ENCODE results near the gene OTUD6A.

DNA sequence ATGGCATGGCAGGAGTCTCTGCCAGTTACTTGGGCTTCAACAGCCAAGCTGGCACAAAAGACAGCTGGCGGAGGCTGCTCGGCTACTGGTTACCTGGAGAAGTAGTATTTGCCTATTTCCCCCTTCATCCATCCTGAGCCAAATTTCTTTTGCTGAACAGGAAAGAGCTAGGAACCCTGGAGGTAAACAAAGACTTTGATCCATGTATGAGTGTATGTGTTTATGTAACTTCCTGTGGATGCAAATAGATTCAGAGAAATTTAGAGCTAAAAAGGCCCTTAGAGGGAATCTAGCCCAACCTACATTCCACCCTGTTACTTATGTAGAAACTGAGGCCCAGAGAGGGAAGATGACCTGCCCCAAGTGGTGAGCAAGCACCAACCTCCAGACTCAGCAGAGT is 23.7 kb upstream of the OTUD6A start:
- TF ChIP-seq SNAI2 (CRISPR knock-in tag; IDR thresholded peaks at IDR 0.05) (no peak), CREB5 (CRISPR knock-in tag; IDR thresholded peaks at IDR 0.05; ENCODE audit: low read depth) (no peak), ARNTL (CRISPR knock-in tag; IDR thresholded peaks at IDR 0.05; ENCODE audit: borderline replicate concordance, low read depth) (no peak), CSRNP3 (CRISPR knock-in tag; IDR thresholded peaks at IDR 0.05) (no peak), ZNF8 (CRISPR knock-in tag; IDR thresholded peaks at IDR 0.05) (no peak), ZNF70 (CRISPR knock-in tag; IDR thresholded peaks at IDR 0.05) (no peak), ESRRG (CRISPR knock-in tag; IDR thresholded peaks at IDR 0.05) (no peak), RARB (CRISPR knock-in tag; IDR thresholded peaks at IDR 0.05) (no peak), TSHZ2 (CRISPR knock-in tag; IDR thresholded peaks at IDR 0.05) (no peak), TCF4 (CRISPR knock-in tag; IDR thresholded peaks at IDR 0.05; ENCODE audit: borderline replicate concordance) (no peak), ISL1 (CRISPR knock-in tag; IDR thresholded peaks at IDR 0.05) (no peak), ZFP3 (CRISPR knock-in tag; IDR thresholded peaks at IDR 0.05) (no peak), ZNF565 (CRISPR knock-in tag; conservative IDR thresholded peaks at IDR 0.05; ENCODE audit: low read depth) (no peak)
- TF ChIP-seq, protein P1, sequence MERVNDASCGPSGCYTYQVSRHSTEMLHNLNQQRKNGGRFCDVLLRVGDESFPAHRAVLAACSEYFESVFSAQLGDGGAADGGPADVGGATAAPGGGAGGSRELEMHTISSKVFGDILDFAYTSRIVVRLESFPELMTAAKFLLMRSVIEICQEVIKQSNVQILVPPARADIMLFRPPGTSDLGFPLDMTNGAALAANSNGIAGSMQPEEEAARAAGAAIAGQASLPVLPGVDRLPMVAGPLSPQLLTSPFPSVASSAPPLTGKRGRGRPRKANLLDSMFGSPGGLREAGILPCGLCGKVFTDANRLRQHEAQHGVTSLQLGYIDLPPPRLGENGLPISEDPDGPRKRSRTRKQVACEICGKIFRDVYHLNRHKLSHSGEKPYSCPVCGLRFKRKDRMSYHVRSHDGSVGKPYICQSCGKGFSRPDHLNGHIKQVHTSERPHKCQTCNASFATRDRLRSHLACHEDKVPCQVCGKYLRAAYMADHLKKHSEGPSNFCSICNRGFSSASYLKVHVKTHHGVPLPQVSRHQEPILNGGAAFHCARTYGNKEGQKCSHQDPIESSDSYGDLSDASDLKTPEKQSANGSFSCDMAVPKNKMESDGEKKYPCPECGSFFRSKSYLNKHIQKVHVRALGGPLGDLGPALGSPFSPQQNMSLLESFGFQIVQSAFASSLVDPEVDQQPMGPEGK (CRISPR knock-in tag; IDR thresholded peaks at IDR 0.05; ENCODE audit: borderline replicate concordance): no peak
